ENCODE data around the gene PEX14. TPM values are rescaled to one million over a fixed set of nuclear protein-coding genes. Genes with fewer than 3 reads are reported as not detected.

Gene PEX14
- total and polyA plus RNA-seq, 10 of the 15 experiments (the other 5 are each of a cell fraction or from before 2014, with no cell fraction given) = 1.4 to 23.2 (median 12.0) TPM

GRCh38 chr1:10612436-10613160 is 137.8 kb downstream of the PEX14 start (continued):
- TF ChIP-seq POLR2AphosphoS2 (IDR thresholded peaks at IDR 0.05; ENCODE audit: low read depth, low read length) (no peak), RUNX3 (IDR thresholded peaks at IDR 0.05; ENCODE audit: low read length) (no peak), ETV6 (conservative IDR thresholded peaks at IDR 0.05 in 1 of 2, IDR thresholded peaks at IDR 0.05 in 1 of 2; ENCODE audit: borderline replicate concordance in 1 of 2, low read depth in 1 of 2) (no peak), TCF3 (IDR thresholded peaks at IDR 0.05; ENCODE audit: borderline replicate concordance, insufficient read depth, low read depth, low read length) (no peak), E2F8 (IDR thresholded peaks at IDR 0.05; ENCODE audit: low read depth, partially characterized antibody) (no peak), MTA2 (IDR thresholded peaks at IDR 0.05; ENCODE audit: low read depth) (no peak), KLF5 (IDR thresholded peaks at IDR 0.05; ENCODE audit: partially characterized antibody) (no peak), TAF1 (IDR thresholded peaks at IDR 0.05; ENCODE audit: borderline replicate concordance, low read depth, low read length) (no peak), EZH2 (IDR thresholded peaks at IDR 0.05; ENCODE audit: borderline replicate concordance, control insufficient read depth, low read depth, low read length) (no peak)
- TF ChIP-seq, protein P1, sequence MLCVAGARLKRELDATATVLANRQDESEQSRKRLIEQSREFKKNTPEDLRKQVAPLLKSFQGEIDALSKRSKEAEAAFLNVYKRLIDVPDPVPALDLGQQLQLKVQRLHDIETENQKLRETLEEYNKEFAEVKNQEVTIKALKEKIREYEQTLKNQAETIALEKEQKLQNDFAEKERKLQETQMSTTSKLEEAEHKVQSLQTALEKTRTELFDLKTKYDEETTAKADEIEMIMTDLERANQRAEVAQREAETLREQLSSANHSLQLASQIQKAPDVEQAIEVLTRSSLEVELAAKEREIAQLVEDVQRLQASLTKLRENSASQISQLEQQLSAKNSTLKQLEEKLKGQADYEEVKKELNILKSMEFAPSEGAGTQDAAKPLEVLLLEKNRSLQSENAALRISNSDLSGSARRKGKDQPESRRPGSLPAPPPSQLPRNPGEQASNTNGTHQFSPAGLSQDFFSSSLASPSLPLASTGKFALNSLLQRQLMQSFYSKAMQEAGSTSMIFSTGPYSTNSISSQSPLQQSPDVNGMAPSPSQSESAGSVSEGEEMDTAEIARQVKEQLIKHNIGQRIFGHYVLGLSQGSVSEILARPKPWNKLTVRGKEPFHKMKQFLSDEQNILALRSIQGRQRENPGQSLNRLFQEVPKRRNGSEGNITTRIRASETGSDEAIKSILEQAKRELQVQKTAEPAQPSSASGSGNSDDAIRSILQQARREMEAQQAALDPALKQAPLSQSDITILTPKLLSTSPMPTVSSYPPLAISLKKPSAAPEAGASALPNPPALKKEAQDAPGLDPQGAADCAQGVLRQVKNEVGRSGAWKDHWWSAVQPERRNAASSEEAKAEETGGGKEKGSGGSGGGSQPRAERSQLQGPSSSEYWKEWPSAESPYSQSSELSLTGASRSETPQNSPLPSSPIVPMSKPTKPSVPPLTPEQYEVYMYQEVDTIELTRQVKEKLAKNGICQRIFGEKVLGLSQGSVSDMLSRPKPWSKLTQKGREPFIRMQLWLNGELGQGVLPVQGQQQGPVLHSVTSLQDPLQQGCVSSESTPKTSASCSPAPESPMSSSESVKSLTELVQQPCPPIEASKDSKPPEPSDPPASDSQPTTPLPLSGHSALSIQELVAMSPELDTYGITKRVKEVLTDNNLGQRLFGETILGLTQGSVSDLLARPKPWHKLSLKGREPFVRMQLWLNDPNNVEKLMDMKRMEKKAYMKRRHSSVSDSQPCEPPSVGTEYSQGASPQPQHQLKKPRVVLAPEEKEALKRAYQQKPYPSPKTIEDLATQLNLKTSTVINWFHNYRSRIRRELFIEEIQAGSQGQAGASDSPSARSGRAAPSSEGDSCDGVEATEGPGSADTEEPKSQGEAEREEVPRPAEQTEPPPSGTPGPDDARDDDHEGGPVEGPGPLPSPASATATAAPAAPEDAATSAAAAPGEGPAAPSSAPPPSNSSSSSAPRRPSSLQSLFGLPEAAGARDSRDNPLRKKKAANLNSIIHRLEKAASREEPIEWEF (IDR thresholded peaks at IDR 0.05; ENCODE audit: insufficient replicate concordance, low read depth, low read length) = no peak
- TF ChIP-seq, protein P2, sequence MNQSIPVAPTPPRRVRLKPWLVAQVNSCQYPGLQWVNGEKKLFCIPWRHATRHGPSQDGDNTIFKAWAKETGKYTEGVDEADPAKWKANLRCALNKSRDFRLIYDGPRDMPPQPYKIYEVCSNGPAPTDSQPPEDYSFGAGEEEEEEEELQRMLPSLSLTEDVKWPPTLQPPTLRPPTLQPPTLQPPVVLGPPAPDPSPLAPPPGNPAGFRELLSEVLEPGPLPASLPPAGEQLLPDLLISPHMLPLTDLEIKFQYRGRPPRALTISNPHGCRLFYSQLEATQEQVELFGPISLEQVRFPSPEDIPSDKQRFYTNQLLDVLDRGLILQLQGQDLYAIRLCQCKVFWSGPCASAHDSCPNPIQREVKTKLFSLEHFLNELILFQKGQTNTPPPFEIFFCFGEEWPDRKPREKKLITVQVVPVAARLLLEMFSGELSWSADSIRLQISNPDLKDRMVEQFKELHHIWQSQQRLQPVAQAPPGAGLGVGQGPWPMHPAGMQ (IDR thresholded peaks at IDR 0.05; ENCODE audit: borderline replicate concordance) = no peak
